HG02970 (cell line): Measurements from ENCODE around the gene CYFIP2.
A peak's percentile ranks its signal among the peaks of the same experiment; 100 is the strongest.
"Not testable (repeated sequence)": the region's sequence is repeated elsewhere in the genome, so short reads cannot be mapped to it uniquely, and the experiment has no call there.

Experiments
- ATAC-seq: cut with Tn5 transposase; IDR thresholded peaks from one replicate; pipeline ENCODE4 v1.9.1; 2021; ENCODE audit warnings: mild to moderate bottlenecking, moderate library complexity, moderate number of reproducible peaks; ENCODE audit not compliant: unreplicated experiment, low FRiP score

The CYFIP2 gene

DNA sequence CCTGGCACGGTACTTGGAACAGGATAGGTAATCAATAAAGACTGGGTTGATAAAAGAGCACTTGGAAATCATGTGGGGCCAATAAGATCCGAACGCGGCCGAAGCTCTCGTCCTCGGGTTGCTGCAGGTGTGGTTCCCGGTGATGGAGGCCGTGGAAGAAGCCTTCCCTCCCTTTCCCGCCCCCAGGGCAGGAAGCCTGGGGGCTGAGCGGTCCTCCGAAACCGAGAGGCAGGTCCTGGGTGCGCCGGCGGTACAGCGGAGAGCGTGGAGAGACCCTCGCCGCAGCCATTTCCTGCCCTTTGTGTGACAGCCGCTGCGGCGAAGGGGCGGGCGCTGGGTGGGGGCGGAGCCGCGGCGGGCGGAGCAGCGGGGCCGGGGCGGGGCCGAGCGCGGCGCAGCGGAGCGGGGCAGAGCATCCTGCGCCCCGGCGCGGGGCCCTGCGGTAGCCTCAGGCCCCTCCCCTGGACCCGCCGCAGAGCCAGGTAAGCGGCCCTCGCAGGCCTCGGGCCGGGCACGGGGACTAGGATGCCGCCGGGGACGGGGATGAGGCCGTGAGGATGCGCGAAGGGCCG is at the start of gene CYFIP2:
CYFIP2 (plus strand) TSS at position 410 of the 572 bp plus-strand sequence. CDS start 19,239 bp downstream, outside the sequence.
- ATAC-seq = peak; percentile 85

GRCh38 chr5:157216391-157217142 is 49.4 kb upstream of the CYFIP2 start:
- ATAC-seq = no peak

GRCh38 chr5:157217289-157218024 is 48.5 kb upstream of the CYFIP2 start:
- no peak for ATAC-seq

- ATAC-seq = no peak
Observed at GRCh38 chr5:157219491-157220271, 46.2 kb upstream of the CYFIP2 start.

- ATAC-seq = no peak
Observed at GRCh38 chr5:157221959-157222358, 44.0 kb upstream of the CYFIP2 start.

GRCh38 chr5:157222506-157223230 is 43.3 kb upstream of the CYFIP2 start:
- no peak for ATAC-seq

DNA sequence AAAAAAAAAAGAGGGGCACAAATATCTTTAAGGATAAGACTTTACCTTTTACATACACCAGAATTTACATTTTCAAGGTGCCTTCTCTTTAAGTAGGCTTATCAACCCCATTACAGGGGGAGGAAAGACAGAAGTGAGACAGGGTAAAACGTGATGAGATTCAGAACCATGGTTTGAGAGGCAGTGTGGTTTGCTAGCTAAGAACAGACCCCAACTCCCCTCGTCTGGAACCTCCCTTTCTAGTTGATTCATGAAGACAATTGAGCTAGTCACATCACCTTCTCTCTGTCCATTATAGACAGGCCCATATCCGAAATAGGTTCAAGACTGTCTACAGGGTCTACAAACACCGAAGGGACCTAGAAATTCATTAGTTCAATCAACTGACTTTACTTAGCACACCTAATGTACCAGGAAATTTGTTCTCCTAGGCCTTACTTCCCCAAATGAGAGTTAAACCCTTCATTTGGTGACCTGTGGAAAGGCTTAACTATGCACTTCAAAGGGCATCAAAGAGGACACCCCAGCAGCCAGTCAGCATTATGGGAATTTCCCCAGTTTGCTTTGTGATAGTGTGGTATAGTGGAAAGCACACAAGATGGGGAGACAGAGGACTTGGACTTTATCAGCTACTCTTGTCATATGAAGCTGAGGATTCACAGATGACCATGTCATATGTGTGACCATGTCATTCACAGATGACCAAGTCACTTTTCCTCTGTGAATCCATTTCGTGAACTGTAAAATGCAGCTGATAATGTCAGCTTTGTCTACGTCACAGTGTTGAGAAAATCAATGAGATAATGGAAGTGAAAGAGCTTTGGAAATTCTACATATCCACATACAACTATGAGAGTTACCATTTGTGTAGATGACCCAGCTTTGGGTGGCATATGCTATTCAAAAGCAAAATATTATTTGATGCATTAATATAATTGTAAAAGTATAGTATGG is 40.2 kb upstream of the CYFIP2 start:
- ATAC-seq = no peak

DNA sequence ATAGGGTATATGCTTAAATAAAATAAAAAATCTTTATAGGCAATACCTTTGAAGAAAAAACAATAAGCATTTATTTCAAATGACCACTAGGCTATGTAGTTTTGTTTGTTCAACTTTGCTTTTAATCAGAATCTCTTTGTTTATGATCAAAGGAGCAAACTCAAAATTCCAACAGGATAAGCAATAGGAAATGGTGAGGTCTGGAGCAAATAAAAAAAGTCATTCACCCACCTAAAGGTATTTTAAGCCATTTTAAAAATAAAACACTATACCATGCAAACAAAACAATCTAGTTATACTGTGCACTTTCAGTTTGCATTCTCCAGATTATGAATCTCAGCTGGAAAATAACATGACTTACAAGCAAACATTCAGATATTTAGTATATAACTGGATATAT is 35.3 kb upstream of the CYFIP2 start:
- ATAC-seq = no peak

- ATAC-seq = no peak
Observed at GRCh38 chr5:157232706-157233105, 33.2 kb upstream of the CYFIP2 start.

- ATAC-seq = no peak
Observed at GRCh38 chr5:157233515-157233914, 32.4 kb upstream of the CYFIP2 start.

DNA sequence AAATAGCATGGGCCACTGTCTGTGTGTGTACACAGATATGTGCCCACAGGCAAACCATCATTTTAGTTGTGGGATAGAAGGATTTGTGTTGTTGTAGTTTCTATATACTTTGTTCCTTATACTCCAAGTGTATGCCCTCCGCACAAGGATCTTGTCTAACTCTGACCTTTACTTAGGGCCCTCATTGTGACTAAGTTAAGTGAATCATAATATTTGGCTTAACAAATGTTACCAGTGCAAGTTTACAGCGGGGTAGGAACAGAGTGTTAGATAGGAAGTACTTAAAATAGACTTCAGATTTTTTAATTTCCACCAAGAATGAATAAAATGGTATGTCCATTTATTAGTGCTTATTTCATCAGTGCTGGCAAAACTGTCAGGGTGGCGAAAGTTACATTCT is 29.5 kb upstream of the CYFIP2 start:
- ATAC-seq = no peak

DNA sequence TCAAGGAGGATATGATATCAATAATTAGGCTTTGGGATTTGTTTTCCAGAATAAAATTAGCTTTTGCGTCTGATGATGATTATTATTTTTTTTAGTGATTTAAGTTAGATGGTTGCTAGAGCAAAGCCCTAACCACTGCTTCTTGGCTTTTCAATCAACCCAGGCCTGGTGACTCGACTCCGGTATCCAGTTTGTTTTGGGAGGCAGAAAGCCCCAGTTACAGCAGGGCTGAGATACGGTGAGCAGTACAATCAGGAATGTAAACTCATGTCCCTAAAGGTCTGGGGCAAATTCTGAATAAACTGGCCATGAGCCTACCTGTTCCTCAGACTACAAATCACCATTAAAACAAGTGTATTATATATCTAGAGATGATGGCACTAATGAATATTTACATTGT is 24.4 kb upstream of the CYFIP2 start:
- no peak for ATAC-seq

- not testable (repeated sequence) for ATAC-seq
Observed at GRCh38 chr5:157244704-157245103, 21.2 kb upstream of the CYFIP2 start.

DNA sequence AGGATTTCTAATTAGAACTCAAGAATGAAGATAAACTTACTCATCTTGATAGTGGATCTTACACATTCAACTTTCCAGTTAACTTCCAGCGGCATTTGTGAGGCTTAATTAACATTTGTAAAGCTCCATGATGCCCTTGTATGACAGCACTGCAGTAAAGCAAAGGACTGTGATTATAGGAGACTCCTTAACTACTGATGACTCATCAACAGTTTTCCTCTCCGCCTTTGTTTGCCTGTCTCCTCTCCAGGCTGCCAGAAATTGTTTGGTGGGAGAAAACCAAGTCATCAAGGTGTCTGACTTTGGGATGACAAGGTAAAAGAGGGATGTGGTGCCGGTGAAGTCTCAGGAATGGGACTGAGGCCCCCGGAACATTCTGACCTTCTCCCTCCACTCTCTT is 20.4 kb upstream of the CYFIP2 start:
- ATAC-seq = no peak

DNA sequence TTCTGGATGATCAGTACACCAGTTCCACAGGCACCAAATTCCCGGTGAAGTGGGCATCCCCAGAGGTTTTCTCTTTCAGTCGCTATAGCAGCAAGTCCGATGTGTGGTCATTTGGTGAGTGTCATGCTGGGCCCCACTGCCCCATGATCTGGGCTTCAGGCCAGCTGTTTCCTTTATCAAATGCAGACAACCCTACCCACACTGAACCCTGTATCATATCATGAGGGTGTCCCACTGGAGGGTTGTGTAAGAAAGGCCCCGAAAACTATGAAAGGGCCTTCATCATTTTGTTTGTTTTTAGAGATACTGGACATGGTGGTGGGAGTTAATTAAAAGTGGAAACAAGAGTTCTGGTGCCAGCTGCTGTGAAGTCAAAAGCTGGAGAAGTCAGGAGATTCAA is 20.0 kb upstream of the CYFIP2 start:
- no peak for ATAC-seq

GRCh38 chr5:157247267-157247666 is 18.7 kb upstream of the CYFIP2 start:
- no peak for ATAC-seq

GRCh38 chr5:157248821-157249470 is 17.0 kb upstream of the CYFIP2 start:
- ATAC-seq = no peak

- ATAC-seq = peak; percentile 79
Observed at GRCh38 chr5:157252711-157253465, 13.0 kb upstream of the CYFIP2 start.
